Activated naive CD4-positive, alpha-beta T cell treated with anti-CD3 and anti-CD28 coated beads for 36 hours (primary cell): ENCODE results near the gene SLC39A11. TPM values are rescaled to one million over a fixed set of nuclear protein-coding genes. Genes with fewer than 3 reads are reported as not detected.

ENCODE experiments used
- CTCF ChIA-PET: fragments of 350-600 bp; sonication (Branson Sonifier 250); formaldehyde crosslinking; loops from one replicate; lab custom pipeline; 2021; ENCODE audit warnings: antibody characterized with exemption; lab: Charles Lee
- DNase-seq: peaks from one replicate; pipeline ENCODE4 v3.0.0-alpha.2; 2020
- H3K27ac Mint-ChIP-seq: one replicate; pipeline ENCODE4 v1.8.0; 2021; ENCODE audit warnings: mild to moderate bottlenecking, mixed read lengths
- H3K27me3 Mint-ChIP-seq: one replicate; pipeline ENCODE4 v1.8.0; 2021; ENCODE audit warnings: low read depth, mixed read lengths
- H3K36me3 Mint-ChIP-seq: one replicate; pipeline ENCODE4 v1.8.0; 2021; ENCODE audit warnings: low read depth, mixed read lengths
- H3K4me1 Mint-ChIP-seq: one replicate; pipeline ENCODE4 v1.8.0; 2021; ENCODE audit warnings: low read depth, mixed read lengths
- H3K4me3 Mint-ChIP-seq: one replicate; pipeline ENCODE4 v1.8.0; 2021; ENCODE audit warnings: mild to moderate bottlenecking, moderate library complexity, mixed read lengths
- H3K9me3 Mint-ChIP-seq: one replicate; pipeline ENCODE4 v1.8.0; 2021; ENCODE audit warnings: mixed read lengths
- intact Hi-C: fragments of 100-400 bp; cut with micrococcal nuclease; formaldehyde crosslinking; loops from one replicate; pipeline ENCODE4 v1.15.1; 2023
- total RNA-seq, 2 experiments: library from RNA; stranded (reverse); gene quantifications; one replicate each; pipeline ENCODE4 v1.2.3, GENCODE V29; 2021

SLC39A11 gene
- total RNA-seq, 2 experiments from 2014 or later = 14.0 to 16.4 TPM

GRCh38 chr17:72599891-72600290 is 492.6 kb downstream of the SLC39A11 start:
- Mint-ChIP-seq H3K4me1 (no peaks in the 10 kb centered on the region), H3K4me3 (no peak overlapping the region), H3K9me3 (no peaks in the 10 kb centered on the region), H3K36me3 (no peaks in the 10 kb centered on the region), H3K27me3 (peaks cover 27% of the 10 kb centered on the region), H3K27ac (no peak overlapping the region)
- DNase-seq = no peak
- CTCF ChIA-PET = no interaction called here
- intact Hi-C loops = no loop called here

- intact Hi-C loops = no loop called here
- no peak overlapping the region for H3K27ac Mint-ChIP-seq
- H3K4me1 Mint-ChIP-seq = no peaks in the 10 kb centered on the region
- no peak overlapping the region for H3K4me3 Mint-ChIP-seq
- H3K27me3 Mint-ChIP-seq = peaks cover 22% of the 10 kb centered on the region
- CTCF ChIA-PET = no interaction called here
- no peaks in the 10 kb centered on the region for H3K36me3 Mint-ChIP-seq
- no peak for DNase-seq
- H3K9me3 Mint-ChIP-seq = no peaks in the 10 kb centered on the region
Observed at GRCh38 chr17:72598695-72599094, 493.8 kb downstream of the SLC39A11 start.

DNA sequence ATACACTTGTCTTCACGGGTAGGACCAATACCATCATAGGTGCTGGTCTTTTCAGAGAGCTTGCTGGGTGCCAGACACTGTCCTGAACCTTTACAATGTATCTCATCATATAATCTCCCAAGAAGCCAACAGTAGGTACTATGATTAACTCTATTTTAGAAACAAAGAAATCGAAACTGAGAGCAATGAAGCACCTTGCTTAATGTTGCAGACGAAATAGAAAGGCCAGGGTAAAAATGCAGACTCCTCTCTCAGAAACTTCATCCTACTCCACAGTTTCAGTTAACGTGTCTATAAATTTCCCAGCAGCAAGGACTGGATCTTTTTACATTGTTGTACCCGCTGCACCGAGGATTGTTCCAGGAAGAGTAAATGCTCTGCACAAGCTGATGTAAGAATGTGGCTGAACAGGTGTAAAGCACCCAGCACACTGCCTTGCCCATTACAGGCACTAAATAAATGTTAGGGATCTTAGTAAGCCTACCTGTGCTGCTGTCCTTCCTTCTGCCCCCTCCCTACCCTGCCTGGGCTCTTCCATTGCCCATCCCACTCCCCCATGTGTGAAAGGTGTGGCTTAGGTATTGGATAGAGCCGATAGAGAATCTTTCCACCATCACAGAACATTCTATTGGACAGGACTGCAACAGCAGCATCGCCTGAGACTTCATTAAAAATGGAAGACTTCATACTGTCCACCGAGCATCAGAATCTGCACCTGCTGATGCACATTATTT is 495.0 kb downstream of the SLC39A11 start:
- intact Hi-C loops = no loop called here
- CTCF ChIA-PET = no interaction called here
- no peak overlapping the region for H3K27ac Mint-ChIP-seq
- H3K9me3 Mint-ChIP-seq = no peaks in the 10 kb centered on the region
- no peak overlapping the region for H3K4me3 Mint-ChIP-seq
- peaks cover 26% of the 10 kb centered on the region for H3K27me3 Mint-ChIP-seq
- H3K36me3 Mint-ChIP-seq = no peaks in the 10 kb centered on the region
- no peak for DNase-seq
- H3K4me1 Mint-ChIP-seq = no peaks in the 10 kb centered on the region

Other genes starting within 250 kb of the SLC39A11 start
- not detected for gene SSTR2, start 72.3 kb upstream of the SLC39A11 start, total RNA-seq
- gene COG1, start 100.4 kb upstream of the SLC39A11 start, total RNA-seq = 10 to 100 TPM; 31.4 to 32.1 TPM
- gene CPSF4L, start 169.2 kb upstream of the SLC39A11 start, total RNA-seq = not detected
- gene CDC42EP4, start 219.3 kb upstream of the SLC39A11 start, total RNA-seq = 1 to 10 TPM; 1.7 to 2.1 TPM